HCT116 (cell line): ENCODE data around the gene NAGPA. TPM values are rescaled to one million over a fixed set of nuclear protein-coding genes. Genes with fewer than 3 reads are reported as not detected.
A peak's percentile ranks its signal among the peaks of the same experiment; 100 is the strongest.

ENCODE experiments used
- ATAC-seq: fragments of 200-7000 bp; cut with Tn5 transposase; 2 replicates; pipeline ENCODE4 v1.9.1; 2020; ENCODE audit warnings: mild to moderate bottlenecking, moderate library complexity
- BruUV-seq: library from RNA; stranded (reverse); fragments of 400-500 nt; replicated peaks from 2 replicates; lab custom pipeline; 2021; lab: Mats Ljungman, UMichigan
- CTCF ChIA-PET: fragments of 300-600 bp; sonication (Branson Sonifier 250); formaldehyde crosslinking; loops from one replicate; lab custom pipeline; 2021; ENCODE audit warnings: antibody characterized with exemption; lab: Charles Lee
- POLR2A ChIA-PET: fragments of 300-600, 350-600 bp; sonication (Branson Sonifier 250); formaldehyde crosslinking; loops from one replicate; lab custom pipeline; 2021; ENCODE audit warnings: antibody characterized with exemption; lab: Charles Lee
- RAD21 ChIA-PET, 2 experiments: fragments of 300-600 bp; sonication (Branson Sonifier 250); formaldehyde crosslinking; loops; one replicate each; lab custom pipeline; 2023; ENCODE audit warnings: low total read pairs in 2 of 2; ENCODE audit not compliant: uncharacterized antibody in 2 of 2, unreplicated experiment in 2 of 2, low non-redundant PET in 1 of 2; lab: Charles Lee
- DNase-seq: peaks from one replicate; pipeline ENCODE4 v3.0.0-alpha.2; 2010; ENCODE audit warnings: low read depth, low spot score
- H2AFZ ChIP-seq: fragments of 200-600 bp; shearing (Covaris generic), sonication (generic); 2 replicates; pipeline ENCODE4 v1.6.1; 2017; ENCODE audit warnings: low read depth, mixed run types, mixed read lengths, antibody characterized with exemption, low read length; ENCODE audit not compliant: poor library complexity, severe bottlenecking
- H3K27ac ChIP-seq: 2 replicates; pipeline ENCODE4 v1.5.1; 2012; ENCODE audit warnings: low read depth, low read length
- H3K27me3 ChIP-seq: fragments of 200-600 bp; sonication (generic); 2 replicates; pipeline ENCODE4 v1.6.1; 2016; ENCODE audit warnings: mixed run types, low read length, mixed read lengths; ENCODE audit not compliant: insufficient read depth
- H3K36me3 ChIP-seq, 2 experiments: fragments of 200-500 bp in 1 of 2; fragments of 200-600 bp in 1 of 2; sonication (Bioruptor generic) in 1 of 2; sonication (generic) in 1 of 2; 2 replicates each; pipeline versions ENCODE4 v1.5.1 to v1.6.1; 2014 to 2016; ENCODE audit warnings: low read length in 2 of 2, inconsistent platforms in 1 of 2, mixed read lengths in 1 of 2, mixed run types in 1 of 2; ENCODE audit not compliant: insufficient read depth in 2 of 2, control insufficient read depth in 1 of 2
- H3K4me1 ChIP-seq, 2 experiments: fragments of 200-600 bp in 1 of 2; sonication (generic) in 1 of 2; 2 replicates each; pipeline versions ENCODE4 v1.5.1 to v1.6.1; 2012 to 2017; ENCODE audit warnings: low read length in 2 of 2, inconsistent platforms in 1 of 2, mild to moderate bottlenecking in 1 of 2, mixed read lengths in 1 of 2, mixed run types in 1 of 2, moderate library complexity in 1 of 2; ENCODE audit not compliant: insufficient read depth in 2 of 2, control insufficient read depth in 1 of 2
- H3K4me2 ChIP-seq: fragments of 200-600 bp; sonication (generic); 2 replicates; pipeline ENCODE4 v1.6.1; 2017; ENCODE audit warnings: mixed run types, low read length, mixed read lengths
- H3K4me3 ChIP-seq, 2 experiments: fragments of 200-600 bp in 1 of 2; sonication (generic) in 1 of 2; replicated peaks in 1 of 2; 2 replicates each; pipeline ENCODE4 v1.5.1; 2011 to 2016; ENCODE audit warnings: low read length in 2 of 2, control low read depth in 1 of 2, low read depth in 1 of 2, mild to moderate bottlenecking in 1 of 2, mixed read lengths in 1 of 2, mixed run types in 1 of 2
- H3K79me2 ChIP-seq: fragments of 200-600 bp; sonication (generic); 2 replicates; pipeline ENCODE4 v1.6.1; 2017; ENCODE audit warnings: mild to moderate bottlenecking, mixed run types, low read length, moderate library complexity, mixed read lengths; ENCODE audit not compliant: insufficient read depth
- H3K9ac ChIP-seq: fragments of 200-600 bp; sonication (generic); 2 replicates; pipeline ENCODE4 v1.6.1; 2016; ENCODE audit warnings: low read length, mixed read lengths
- H3K9me2 ChIP-seq: fragments of 200-600 bp; sonication (generic), shearing (Covaris generic); 2 replicates; pipeline ENCODE4 v1.6.1; 2017; ENCODE audit warnings: mixed run types, mild to moderate bottlenecking, moderate library complexity; ENCODE audit not compliant: insufficient read depth
- H3K9me3 ChIP-seq, 2 experiments: fragments of 200-500 bp in 1 of 2; fragments of 200-600 bp in 1 of 2; sonication (Bioruptor generic) in 1 of 2; sonication (generic) in 1 of 2; 2 replicates each; pipeline ENCODE4 v1.6.1; 2014 to 2017; ENCODE audit warnings: low read length in 2 of 2, mixed read lengths in 2 of 2, inconsistent platforms in 1 of 2, low read depth in 1 of 2, mild to moderate bottlenecking in 1 of 2, mixed run types in 1 of 2, moderate library complexity in 1 of 2; ENCODE audit not compliant: control insufficient read depth in 1 of 2, insufficient read depth in 1 of 2
- H4K20me1 ChIP-seq: fragments of 200-600 bp; sonication (generic), shearing (Covaris generic); 2 replicates; pipeline ENCODE4 v1.6.1; 2017; ENCODE audit warnings: mixed run types, mild to moderate bottlenecking, moderate library complexity; ENCODE audit not compliant: insufficient read depth
- CBX3 ChIP-seq: IDR thresholded peaks from 2 replicates; pipeline ENCODE4 v1.6.1; 2012; ENCODE audit warnings: low read depth
- EZH2 ChIP-seq: fragments of 200-600 bp; sonication (generic); IDR thresholded peaks from 2 replicates; pipeline ENCODE4 v1.6.1; 2017; ENCODE audit warnings: antibody characterized with exemption, mixed run types
- RAD21 ChIP-seq: IDR thresholded peaks from 2 replicates; pipeline ENCODE4 v1.6.1; 2012; ENCODE audit warnings: low read depth, mild to moderate bottlenecking
- SRF ChIP-seq: IDR thresholded peaks from 2 replicates; pipeline ENCODE4 v1.6.1; 2012; ENCODE audit warnings: low read depth
- ZFX ChIP-seq: fragments of 450-650 bp; IDR thresholded peaks from 2 replicates; pipeline ENCODE4 v1.6.1; 2017
- ZNF274 ChIP-seq: fragments of 200-500 bp; sonication (Bioruptor generic); IDR thresholded peaks from 2 replicates; pipeline ENCODE4 v1.6.1; 2014; ENCODE audit warnings: mild to moderate bottlenecking, low read depth, low read length, inconsistent platforms
- intact Hi-C: fragments of 100-400 bp; cut with micrococcal nuclease; formaldehyde crosslinking; loops from 2 replicates; pipeline ENCODE4 v1.10.0; 2022
- total RNA-seq: library from RNA; stranded (reverse); gene quantifications from one replicate; pipeline ENCODE4 v1.2.1, GENCODE V29; 2021; ENCODE audit not compliant: unreplicated experiment
- TF ChIP-seq, protein P1 (sequence below): IDR thresholded peaks from 2 replicates; pipeline ENCODE4 v1.6.1; 2012
- TF ChIP-seq, protein P2 (sequence below): IDR thresholded peaks from 2 replicates; pipeline ENCODE4 v1.6.1; 2012
- TF ChIP-seq, protein P3 (sequence below): IDR thresholded peaks from 2 replicates; pipeline ENCODE4 v1.6.1; 2012; ENCODE audit warnings: low read depth
- TF ChIP-seq, protein P4 (sequence below), 3 experiments: fragments of 200-600 bp in 1 of 3; sonication (generic) in 1 of 3; IDR thresholded peaks in 2 of 3; conservative IDR thresholded peaks in 1 of 3; 2 replicates each; pipeline ENCODE4 v1.5.1; 2012 to 2017; ENCODE audit warnings: low read depth in 2 of 3, low read length in 2 of 3, antibody characterized with exemption in 1 of 3, borderline replicate concordance in 1 of 3, control low read depth in 1 of 3, mild to moderate bottlenecking in 1 of 3, mixed read lengths in 1 of 3, mixed run types in 1 of 3, moderate library complexity in 1 of 3; ENCODE audit not compliant: insufficient read depth in 1 of 3

The NAGPA gene
- total RNA-seq, 1 experiment from 2014 or later: 17.5 TPM

DNA sequence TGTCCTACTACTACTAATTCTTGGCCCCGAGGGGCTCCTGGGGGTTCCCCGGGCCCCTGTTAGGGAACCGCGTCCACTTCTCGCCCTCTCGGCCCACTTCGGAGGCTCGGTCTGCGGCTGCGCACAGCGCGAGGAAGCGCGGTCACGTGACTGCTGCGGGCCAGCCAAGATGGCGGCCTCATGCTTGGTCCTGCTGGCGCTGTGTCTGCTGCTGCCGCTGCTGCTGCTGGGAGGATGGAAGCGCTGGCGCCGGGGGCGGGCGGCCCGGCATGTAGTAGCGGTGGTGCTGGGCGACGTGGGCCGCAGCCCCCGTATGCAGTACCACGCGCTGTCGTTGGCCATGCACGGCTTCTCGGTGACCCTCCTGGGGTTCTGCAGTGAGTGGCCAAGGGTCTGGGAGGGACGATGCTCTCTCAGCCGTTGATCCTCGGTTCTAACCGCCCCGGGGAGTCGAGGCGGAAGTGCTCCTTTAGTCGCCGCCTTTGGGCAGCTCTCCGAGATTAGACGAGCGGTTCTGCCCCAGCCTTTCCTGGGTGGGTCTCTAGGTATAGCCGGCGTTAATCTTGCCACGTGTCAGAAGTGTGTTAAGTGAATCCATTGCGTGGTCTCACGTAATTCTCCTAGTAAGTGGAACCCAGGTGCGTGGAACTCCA lies 38.1 kb upstream of the NAGPA start, which contains the start of gene ALG1 (continued):
- TF ChIP-seq, protein P1, sequence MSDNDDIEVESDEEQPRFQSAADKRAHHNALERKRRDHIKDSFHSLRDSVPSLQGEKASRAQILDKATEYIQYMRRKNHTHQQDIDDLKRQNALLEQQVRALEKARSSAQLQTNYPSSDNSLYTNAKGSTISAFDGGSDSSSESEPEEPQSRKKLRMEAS: peak; percentile 86
- TF ChIP-seq ZNF274: no peak

DNA sequence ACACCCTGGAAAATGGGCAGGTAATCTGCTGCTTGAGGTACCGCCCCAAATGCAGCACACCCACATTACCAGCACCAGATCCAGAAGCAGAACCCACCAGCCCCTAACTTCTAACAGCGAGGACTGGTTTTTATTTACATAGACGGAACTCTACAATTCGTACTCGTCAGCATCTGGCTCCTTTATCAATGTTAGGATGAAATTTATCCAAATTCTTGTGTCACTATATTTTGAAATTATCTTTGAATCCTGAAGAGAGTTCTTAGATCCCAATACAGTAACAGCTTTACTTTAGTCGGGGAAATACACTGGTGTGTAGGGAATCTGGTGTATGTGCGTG lies 37.6 kb upstream of the NAGPA start:
- no peaks in the 10 kb centered on the region for H3K9me3 ChIP-seq
- peak overlapping the region; percentile 78 for H3K27ac ChIP-seq
- H3K36me3 ChIP-seq: peaks cover 0 to 8% of the 10 kb centered on the region in 2 experiments; a peak in 2 of 4 replicates
- peaks cover 33% of the 10 kb centered on the region for H3K79me2 ChIP-seq
- intact Hi-C loops: no loop called here
- CTCF ChIA-PET: no interaction called here
- BruUV-seq: TSS peak; percentile 54
- peak overlapping the region; percentile 63 to 94 for H3K4me3 ChIP-seq
- peak overlapping the region; percentile 91 for H3K9ac ChIP-seq
- RAD21 ChIA-PET: no interaction called here
- no peaks in the 10 kb centered on the region for H4K20me1 ChIP-seq
- peaks cover 4 to 16% of the 10 kb centered on the region in 2 experiments; a peak in 3 of 4 replicates for H3K4me1 ChIP-seq
- H3K27me3 ChIP-seq: 0 out of 2 replicates have a peak, but pooled peaks cover 4% of the 10 kb centered on the region
- ATAC-seq: no peak
- POLR2A ChIA-PET: no interaction called here
- peak overlapping the region; percentile 92 for H3K4me2 ChIP-seq
- H2AFZ ChIP-seq: peak overlapping the region; percentile 75
- DNase-seq: no peak
- TF ChIP-seq CBX3 (no peak), ZFX (no peak), RAD21 (no peak), EZH2 (no peak), SRF (no peak)
- TF ChIP-seq, protein P2, sequence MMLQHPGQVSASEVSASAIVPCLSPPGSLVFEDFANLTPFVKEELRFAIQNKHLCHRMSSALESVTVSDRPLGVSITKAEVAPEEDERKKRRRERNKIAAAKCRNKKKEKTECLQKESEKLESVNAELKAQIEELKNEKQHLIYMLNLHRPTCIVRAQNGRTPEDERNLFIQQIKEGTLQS: no peak
- TF ChIP-seq, protein P3, sequence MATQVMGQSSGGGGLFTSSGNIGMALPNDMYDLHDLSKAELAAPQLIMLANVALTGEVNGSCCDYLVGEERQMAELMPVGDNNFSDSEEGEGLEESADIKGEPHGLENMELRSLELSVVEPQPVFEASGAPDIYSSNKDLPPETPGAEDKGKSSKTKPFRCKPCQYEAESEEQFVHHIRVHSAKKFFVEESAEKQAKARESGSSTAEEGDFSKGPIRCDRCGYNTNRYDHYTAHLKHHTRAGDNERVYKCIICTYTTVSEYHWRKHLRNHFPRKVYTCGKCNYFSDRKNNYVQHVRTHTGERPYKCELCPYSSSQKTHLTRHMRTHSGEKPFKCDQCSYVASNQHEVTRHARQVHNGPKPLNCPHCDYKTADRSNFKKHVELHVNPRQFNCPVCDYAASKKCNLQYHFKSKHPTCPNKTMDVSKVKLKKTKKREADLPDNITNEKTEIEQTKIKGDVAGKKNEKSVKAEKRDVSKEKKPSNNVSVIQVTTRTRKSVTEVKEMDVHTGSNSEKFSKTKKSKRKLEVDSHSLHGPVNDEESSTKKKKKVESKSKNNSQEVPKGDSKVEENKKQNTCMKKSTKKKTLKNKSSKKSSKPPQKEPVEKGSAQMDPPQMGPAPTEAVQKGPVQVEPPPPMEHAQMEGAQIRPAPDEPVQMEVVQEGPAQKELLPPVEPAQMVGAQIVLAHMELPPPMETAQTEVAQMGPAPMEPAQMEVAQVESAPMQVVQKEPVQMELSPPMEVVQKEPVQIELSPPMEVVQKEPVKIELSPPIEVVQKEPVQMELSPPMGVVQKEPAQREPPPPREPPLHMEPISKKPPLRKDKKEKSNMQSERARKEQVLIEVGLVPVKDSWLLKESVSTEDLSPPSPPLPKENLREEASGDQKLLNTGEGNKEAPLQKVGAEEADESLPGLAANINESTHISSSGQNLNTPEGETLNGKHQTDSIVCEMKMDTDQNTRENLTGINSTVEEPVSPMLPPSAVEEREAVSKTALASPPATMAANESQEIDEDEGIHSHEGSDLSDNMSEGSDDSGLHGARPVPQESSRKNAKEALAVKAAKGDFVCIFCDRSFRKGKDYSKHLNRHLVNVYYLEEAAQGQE: no peak
- TF ChIP-seq, protein P4, sequence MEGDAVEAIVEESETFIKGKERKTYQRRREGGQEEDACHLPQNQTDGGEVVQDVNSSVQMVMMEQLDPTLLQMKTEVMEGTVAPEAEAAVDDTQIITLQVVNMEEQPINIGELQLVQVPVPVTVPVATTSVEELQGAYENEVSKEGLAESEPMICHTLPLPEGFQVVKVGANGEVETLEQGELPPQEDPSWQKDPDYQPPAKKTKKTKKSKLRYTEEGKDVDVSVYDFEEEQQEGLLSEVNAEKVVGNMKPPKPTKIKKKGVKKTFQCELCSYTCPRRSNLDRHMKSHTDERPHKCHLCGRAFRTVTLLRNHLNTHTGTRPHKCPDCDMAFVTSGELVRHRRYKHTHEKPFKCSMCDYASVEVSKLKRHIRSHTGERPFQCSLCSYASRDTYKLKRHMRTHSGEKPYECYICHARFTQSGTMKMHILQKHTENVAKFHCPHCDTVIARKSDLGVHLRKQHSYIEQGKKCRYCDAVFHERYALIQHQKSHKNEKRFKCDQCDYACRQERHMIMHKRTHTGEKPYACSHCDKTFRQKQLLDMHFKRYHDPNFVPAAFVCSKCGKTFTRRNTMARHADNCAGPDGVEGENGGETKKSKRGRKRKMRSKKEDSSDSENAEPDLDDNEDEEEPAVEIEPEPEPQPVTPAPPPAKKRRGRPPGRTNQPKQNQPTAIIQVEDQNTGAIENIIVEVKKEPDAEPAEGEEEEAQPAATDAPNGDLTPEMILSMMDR (IDR thresholded peaks at IDR 0.05 in 2 of 3, conservative IDR thresholded peaks at IDR 0.05 in 1 of 3; ENCODE audit: borderline replicate concordance in 1 of 3, insufficient read depth in 1 of 3, low read depth in 2 of 3, low read length in 2 of 3): no peak
- H3K9me2 ChIP-seq: no peaks in the 10 kb centered on the region
